ENCODE data around the gene CHMP1B. TPM values are rescaled to one million over a fixed set of nuclear protein-coding genes. Genes with fewer than 3 reads are reported as not detected.

Gene CHMP1B
- total RNA-seq, 1 donor from 2014 or later = 56.1 TPM

DNA sequence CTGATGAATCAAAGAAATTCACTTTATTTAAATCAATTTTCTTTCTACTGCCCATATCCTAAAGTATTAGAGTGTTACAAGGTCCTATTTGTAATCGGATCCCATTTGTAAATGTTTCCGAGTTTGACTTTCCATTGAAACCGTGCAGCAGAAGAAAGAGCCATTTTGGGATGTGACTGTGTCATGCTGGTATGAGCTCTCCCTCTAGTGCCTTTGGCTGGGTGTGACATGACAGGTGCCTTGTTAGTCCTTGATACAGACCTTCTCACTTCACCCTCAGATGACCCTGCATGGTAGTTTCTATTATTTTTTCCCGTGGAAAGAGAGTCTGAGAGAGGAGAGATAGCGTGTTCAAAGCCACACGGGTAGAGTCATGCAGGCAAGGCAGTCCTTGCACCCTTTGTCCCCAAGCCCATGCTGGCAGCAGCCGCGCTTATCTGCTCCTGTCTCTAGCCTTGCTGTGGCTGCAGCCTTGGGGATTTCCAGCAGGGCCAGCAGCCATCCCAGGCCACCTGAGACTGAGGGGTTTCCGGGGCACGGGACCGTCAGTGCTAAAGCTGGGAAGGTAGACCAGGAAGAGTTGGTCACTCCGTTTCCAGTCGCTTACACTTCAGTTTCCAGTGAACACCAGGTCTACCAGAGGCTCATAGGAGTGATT is 21.4 kb downstream of the CHMP1B start:
- no peaks in the 10 kb centered on the region for H3K4me1 Mint-ChIP-seq (ENCODE audit: low read depth, unreplicated experiment)
- TF ChIP-seq, protein P1, sequence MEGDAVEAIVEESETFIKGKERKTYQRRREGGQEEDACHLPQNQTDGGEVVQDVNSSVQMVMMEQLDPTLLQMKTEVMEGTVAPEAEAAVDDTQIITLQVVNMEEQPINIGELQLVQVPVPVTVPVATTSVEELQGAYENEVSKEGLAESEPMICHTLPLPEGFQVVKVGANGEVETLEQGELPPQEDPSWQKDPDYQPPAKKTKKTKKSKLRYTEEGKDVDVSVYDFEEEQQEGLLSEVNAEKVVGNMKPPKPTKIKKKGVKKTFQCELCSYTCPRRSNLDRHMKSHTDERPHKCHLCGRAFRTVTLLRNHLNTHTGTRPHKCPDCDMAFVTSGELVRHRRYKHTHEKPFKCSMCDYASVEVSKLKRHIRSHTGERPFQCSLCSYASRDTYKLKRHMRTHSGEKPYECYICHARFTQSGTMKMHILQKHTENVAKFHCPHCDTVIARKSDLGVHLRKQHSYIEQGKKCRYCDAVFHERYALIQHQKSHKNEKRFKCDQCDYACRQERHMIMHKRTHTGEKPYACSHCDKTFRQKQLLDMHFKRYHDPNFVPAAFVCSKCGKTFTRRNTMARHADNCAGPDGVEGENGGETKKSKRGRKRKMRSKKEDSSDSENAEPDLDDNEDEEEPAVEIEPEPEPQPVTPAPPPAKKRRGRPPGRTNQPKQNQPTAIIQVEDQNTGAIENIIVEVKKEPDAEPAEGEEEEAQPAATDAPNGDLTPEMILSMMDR (IDR thresholded peaks at IDR 0.05; ENCODE audit: partially characterized antibody, unreplicated experiment) = no peak

DNA sequence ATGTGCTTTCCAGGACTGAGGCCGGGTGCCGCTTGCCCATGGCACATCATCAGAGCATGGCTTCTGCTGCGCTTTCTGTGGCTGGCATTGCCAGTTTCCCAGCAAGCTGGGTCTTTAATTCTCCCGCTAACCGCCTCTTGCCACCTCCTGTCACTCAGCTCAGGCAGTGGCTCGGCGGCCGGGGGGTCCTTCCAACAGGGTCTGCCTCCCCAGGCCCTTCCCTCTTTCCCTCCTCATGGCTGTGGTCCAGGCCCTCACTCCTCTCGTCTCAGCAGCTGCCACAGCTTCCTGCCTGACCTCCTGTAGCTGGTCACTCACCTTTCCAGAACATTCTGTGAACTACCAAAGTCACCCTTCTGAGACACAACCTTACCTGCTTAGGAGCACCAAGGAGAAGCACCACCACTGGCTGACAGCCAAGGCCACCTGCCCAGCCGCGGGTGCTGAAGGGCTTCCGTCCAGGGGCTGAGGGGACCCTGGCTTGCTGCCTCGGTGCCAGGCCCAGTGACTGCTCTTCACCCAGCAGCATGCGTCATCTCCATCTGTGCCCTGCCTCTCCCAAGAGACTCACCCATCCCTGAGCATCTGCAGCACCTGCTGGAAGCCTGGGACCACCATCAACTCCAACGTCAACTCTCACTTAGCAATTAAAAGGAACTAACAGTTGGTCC is 22.6 kb downstream of the CHMP1B start:
- no peaks in the 10 kb centered on the region for H3K4me1 Mint-ChIP-seq (ENCODE audit: low read depth, unreplicated experiment)
- DNase-seq = no peak
- H3K27me3 Mint-ChIP-seq (ENCODE audit: unreplicated experiment) = peaks cover 6% of the 10 kb centered on the region
- TF ChIP-seq, protein P1 (IDR thresholded peaks at IDR 0.05; ENCODE audit: partially characterized antibody, unreplicated experiment) = no peak
- H3K36me3 Mint-ChIP-seq (ENCODE audit: unreplicated experiment) = peaks cover 19% of the 10 kb centered on the region
- no peak overlapping the region for H3K4me3 Mint-ChIP-seq (ENCODE audit: unreplicated experiment)
- peaks cover 8% of the 10 kb centered on the region for H3K9me3 Mint-ChIP-seq (ENCODE audit: unreplicated experiment)
- H3K27ac Mint-ChIP-seq (ENCODE audit: unreplicated experiment) = no peak overlapping the region

More for the DNA sequence above, 21.4 kb downstream of the CHMP1B start:
- no peak overlapping the region for H3K27ac Mint-ChIP-seq (ENCODE audit: unreplicated experiment)
- peaks cover 6% of the 10 kb centered on the region for H3K27me3 Mint-ChIP-seq (ENCODE audit: unreplicated experiment)
- H3K4me3 Mint-ChIP-seq (ENCODE audit: unreplicated experiment) = no peak overlapping the region
- H3K36me3 Mint-ChIP-seq (ENCODE audit: unreplicated experiment) = peaks cover 19% of the 10 kb centered on the region
- peaks cover 8% of the 10 kb centered on the region for H3K9me3 Mint-ChIP-seq (ENCODE audit: unreplicated experiment)
- DNase-seq = no peak

DNA sequence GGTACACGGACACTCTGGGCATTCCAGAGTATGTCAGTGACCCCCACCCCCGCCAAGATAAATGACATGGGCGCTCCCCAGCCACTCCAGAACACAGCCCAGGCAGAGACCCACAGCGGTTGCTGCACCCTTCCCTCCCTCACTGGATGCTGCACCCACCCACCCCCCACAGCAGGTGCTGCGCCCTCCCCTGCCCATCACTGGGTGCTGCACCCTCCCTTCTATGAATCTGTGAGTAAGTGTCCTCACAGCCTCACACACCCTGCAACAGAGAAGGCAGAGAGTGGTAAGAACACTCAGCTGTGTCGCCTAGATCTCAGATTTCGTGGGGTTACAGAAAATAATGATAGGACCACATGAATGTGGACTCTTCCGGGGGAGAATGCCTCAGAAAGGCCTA is 23.5 kb downstream of the CHMP1B start:
- peaks cover 8% of the 10 kb centered on the region for H3K9me3 Mint-ChIP-seq (ENCODE audit: unreplicated experiment)
- peaks cover 19% of the 10 kb centered on the region for H3K36me3 Mint-ChIP-seq (ENCODE audit: unreplicated experiment)
- peak overlapping the region; percentile 33 for H3K27ac Mint-ChIP-seq (ENCODE audit: unreplicated experiment)
- H3K27me3 Mint-ChIP-seq (ENCODE audit: unreplicated experiment) = peaks cover 6% of the 10 kb centered on the region
- no peak overlapping the region for H3K4me3 Mint-ChIP-seq (ENCODE audit: unreplicated experiment)
- no peak for DNase-seq
- TF ChIP-seq, protein P1 (IDR thresholded peaks at IDR 0.05; ENCODE audit: partially characterized antibody, unreplicated experiment) = no peak
- H3K4me1 Mint-ChIP-seq (ENCODE audit: low read depth, unreplicated experiment) = peaks cover 1% of the 10 kb centered on the region

DNA sequence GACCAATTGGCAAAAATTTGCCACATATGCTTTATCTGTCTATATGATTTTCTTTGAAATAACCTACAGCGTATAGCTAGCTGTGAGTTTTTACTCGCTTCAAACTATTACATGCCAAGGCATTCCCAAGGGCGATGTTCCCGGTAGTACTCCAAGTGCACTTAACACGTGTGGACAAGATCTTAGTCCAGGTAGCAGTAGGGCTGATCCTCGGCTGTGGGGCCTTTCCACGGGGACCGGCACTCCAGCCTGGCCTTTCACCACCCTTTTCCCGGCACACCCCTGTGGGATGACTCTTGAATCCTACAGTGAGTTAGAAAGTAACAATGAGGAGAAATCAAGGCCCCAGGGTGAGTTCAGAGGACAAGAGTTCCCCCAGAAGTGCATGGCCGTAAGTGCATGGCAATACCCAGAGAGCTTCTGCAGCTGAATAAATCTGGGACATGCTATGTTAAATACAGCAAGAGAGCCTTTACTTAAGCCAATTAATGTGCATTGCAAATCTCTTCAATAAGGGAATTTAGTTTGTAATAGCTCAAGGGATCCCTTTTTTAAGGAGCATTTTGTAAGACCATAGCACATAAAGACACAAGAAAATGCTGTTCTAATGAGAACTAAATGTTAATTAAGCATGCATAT is 26.4 kb downstream of the CHMP1B start:
- H3K4me1 Mint-ChIP-seq (ENCODE audit: low read depth, unreplicated experiment) = peaks cover 1% of the 10 kb centered on the region
- no peak for DNase-seq
- H3K27me3 Mint-ChIP-seq (ENCODE audit: unreplicated experiment) = peaks cover 10% of the 10 kb centered on the region
- peaks cover 8% of the 10 kb centered on the region for H3K9me3 Mint-ChIP-seq (ENCODE audit: unreplicated experiment)
- TF ChIP-seq, protein P1 (IDR thresholded peaks at IDR 0.05; ENCODE audit: partially characterized antibody, unreplicated experiment) = no peak
- no peak overlapping the region for H3K27ac Mint-ChIP-seq (ENCODE audit: unreplicated experiment)
- H3K4me3 Mint-ChIP-seq (ENCODE audit: unreplicated experiment) = no peak overlapping the region
- peaks cover 19% of the 10 kb centered on the region for H3K36me3 Mint-ChIP-seq (ENCODE audit: unreplicated experiment)

All from glutamatergic neuron (in vitro differentiated cells).